Epithelial cell of proximal tubule (primary cell): ENCODE data around the gene PELI2. TPM values are rescaled to one million over a fixed set of nuclear protein-coding genes. Genes with fewer than 3 reads are reported as not detected.

Experiments
- DNase-seq: peaks from one replicate; pipeline ENCODE4 v3.0.0-alpha.2; 2011; ENCODE audit warnings: low read depth
- H3K4me3 ChIP-seq: 2 replicates; pipeline ENCODE4 v1.5.1; 2011; ENCODE audit warnings: low read depth, mild to moderate bottlenecking, low read length
- total RNA-seq: library from RNA; depleted of rRNA; stranded (reverse); fragments of >200 nt; gene quantifications from 2 replicates; pipeline ENCODE4 v1.2.3, GENCODE V29; 2015
- TF ChIP-seq, protein P1 (sequence below): conservative IDR thresholded peaks from 2 replicates; pipeline ENCODE4 v1.5.1; 2012; ENCODE audit warnings: low read depth, mild to moderate bottlenecking, low read length

PELI2 gene
- total RNA-seq, 1 donor from 2014 or later: 6.6 TPM

DNA sequence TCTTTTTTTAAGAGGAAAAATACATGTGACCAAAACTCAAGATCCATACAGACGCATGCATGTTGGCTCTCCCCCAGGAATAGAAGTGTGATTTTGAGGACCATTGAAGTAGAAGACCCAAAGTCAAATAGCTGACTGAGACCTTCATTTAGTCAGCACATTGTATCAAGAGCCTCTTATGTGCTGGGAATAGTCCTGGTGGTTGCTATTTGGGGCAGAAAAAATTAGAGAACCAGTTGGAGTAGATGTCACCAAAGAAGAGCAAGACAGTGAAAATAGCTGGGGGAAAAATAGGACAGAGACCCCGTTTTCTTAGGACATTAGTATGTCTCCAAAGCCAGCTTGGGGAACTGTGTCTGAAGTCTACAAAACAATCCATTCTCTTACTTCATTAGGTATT lies 93.6 kb downstream of the PELI2 start:
- no peak for DNase-seq
- H3K4me3 ChIP-seq: no peak overlapping the region
- TF ChIP-seq, protein P1, sequence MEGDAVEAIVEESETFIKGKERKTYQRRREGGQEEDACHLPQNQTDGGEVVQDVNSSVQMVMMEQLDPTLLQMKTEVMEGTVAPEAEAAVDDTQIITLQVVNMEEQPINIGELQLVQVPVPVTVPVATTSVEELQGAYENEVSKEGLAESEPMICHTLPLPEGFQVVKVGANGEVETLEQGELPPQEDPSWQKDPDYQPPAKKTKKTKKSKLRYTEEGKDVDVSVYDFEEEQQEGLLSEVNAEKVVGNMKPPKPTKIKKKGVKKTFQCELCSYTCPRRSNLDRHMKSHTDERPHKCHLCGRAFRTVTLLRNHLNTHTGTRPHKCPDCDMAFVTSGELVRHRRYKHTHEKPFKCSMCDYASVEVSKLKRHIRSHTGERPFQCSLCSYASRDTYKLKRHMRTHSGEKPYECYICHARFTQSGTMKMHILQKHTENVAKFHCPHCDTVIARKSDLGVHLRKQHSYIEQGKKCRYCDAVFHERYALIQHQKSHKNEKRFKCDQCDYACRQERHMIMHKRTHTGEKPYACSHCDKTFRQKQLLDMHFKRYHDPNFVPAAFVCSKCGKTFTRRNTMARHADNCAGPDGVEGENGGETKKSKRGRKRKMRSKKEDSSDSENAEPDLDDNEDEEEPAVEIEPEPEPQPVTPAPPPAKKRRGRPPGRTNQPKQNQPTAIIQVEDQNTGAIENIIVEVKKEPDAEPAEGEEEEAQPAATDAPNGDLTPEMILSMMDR: no peak

DNA sequence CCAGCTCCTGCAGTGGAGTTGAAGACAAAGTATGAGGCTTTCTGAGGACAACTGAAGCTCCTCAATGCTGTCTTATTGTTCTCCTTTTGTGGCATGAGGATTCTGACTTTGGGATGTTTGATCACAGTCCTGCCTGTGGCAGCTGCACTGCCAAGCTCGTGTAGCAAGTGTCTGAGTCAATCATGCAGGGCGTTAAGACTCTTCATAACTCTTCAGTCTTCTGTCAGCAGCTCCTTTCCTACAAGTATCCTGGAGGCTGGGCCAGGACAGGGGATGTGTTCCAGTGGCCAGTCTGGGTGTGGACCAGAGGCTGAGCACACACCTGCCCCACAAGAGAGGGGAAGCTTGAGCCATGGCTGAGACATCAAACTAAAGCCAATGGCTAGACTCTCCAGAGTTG lies 94.3 kb downstream of the PELI2 start:
- DNase-seq: no peak
- H3K4me3 ChIP-seq: no peak overlapping the region
- TF ChIP-seq, protein P1: no peak

DNA sequence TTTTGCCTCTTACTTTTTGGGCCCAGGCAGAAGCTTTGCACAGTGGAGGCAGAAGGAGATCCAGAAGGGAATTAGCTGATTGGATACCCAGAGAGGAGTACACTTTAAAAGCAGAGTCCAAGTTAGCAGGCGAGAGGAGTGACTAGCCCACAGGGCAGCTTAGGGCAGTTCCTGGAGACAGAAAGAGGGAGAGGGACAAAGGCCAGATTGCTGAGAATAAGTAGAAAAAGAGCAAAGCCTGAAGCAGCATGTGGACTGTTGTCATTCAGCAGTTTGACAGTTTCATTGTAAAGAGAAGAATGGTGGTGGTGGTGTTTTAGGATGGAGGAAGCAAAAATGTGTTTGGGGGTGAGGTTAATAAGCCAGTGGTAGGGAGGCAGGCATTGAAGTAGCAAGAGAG lies 95.1 kb downstream of the PELI2 start:
- no peak for DNase-seq
- no peak overlapping the region for H3K4me3 ChIP-seq
- TF ChIP-seq, protein P1: no peak

DNA sequence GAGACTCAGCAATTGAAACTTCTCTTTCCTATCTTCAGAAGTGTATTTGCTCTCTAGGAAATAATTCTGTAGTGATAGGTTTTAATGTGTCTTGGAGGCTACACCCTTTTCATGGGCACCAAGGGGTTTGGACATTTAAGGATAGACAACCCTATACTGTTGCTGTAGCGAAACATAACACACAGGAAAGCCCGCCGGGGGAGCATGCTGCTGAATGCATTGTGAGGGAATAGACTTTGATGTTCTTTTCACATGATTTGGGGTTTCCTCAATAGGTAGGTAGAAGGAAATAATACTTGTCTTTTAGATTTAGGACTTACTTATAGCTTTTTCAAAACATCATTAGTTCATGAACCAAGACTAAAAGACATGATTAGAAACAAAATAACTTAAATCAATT lies 97.0 kb downstream of the PELI2 start:
- TF ChIP-seq, protein P1: no peak
- H3K4me3 ChIP-seq: no peak overlapping the region
- DNase-seq: no peak

DNA sequence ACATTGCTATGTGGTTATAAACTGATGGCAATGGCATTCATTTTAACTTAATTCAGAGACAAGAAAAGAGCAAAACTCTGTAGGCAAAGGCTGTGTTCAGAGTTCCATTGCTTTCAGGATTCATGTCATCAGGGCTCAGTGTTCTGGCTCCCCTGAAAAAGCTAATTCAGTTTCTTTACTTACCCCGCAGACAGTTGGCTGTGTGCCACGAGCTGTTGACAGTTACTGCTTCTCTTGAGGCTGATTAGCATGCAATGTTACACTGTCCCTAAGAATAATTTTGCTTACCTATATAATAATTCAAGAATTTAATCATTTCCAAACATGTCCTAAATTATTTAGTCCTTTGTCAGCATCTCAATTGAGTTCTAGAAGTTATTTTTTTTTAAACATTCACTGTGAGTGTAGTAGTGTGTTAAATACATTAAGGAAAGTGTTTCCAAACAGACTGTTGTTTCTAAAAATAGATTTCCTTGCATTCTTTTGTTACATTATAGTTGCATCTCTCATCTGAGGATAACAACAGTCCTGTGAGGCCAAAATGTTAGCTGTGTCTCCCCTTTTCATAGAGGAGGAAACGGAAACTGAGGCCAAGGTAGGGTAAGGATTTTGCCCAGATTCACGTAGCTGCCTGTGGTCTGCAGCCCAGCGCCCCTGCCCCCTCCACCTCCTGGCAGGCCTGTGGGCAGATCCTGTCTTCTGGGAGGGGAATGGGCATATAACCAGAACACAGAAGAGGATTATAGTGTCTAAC lies 98.6 kb downstream of the PELI2 start:
- TF ChIP-seq, protein P1: no peak
- H3K4me3 ChIP-seq: no peak overlapping the region
- no peak for DNase-seq

DNA sequence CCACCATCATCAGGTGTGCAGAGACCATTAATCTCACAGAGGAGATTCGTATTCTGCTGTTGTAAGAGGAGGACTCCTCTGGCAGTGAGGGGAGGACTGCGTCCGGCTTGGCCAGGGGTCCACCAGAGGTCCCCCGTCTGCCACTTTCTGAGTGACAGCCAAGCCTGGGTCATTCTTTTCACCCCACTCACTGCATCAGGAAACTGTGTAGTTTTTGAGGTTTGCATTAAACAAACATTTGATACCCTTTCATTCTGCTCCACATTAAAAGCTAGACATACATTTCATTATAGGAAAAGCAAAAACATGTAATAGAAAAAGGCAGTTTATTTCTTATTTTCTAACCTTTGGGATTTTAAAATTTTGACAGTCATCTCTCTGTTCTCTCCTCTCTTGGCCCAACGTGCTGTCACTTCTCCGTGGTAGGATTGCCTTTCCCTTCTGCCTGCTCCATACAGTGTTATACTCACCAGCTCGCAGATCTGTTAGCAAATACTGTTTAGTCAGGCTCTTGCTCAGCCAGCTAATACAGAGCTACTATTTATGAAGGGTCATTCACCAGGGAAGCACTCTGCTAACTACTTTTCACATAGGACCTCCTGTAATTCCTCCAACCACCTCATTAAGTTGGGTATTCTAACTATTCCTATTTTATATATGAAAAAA lies 99.3 kb downstream of the PELI2 start:
- TF ChIP-seq, protein P1: no peak
- no peak for DNase-seq
- H3K4me3 ChIP-seq: no peak overlapping the region
